OCI-LY3 (cell line): Measurements from ENCODE around the gene LCP1.

Experiments used
- EZH2phosphoT487 ChIP-seq: fragments of 200-600 bp; shearing (Covaris generic); IDR thresholded peaks from 2 replicates; pipeline ENCODE4 v1.6.1; 2018; ENCODE audit warnings: antibody characterized with exemption, mixed run types, low read depth
- TF ChIP-seq, protein P1 (sequence below): fragments of 200-600, 300-600 bp; sonication (generic); IDR thresholded peaks from 2 replicates; pipeline ENCODE4 v1.5.1; 2014; ENCODE audit warnings: antibody characterized with exemption, low read length, low read depth

DNA sequence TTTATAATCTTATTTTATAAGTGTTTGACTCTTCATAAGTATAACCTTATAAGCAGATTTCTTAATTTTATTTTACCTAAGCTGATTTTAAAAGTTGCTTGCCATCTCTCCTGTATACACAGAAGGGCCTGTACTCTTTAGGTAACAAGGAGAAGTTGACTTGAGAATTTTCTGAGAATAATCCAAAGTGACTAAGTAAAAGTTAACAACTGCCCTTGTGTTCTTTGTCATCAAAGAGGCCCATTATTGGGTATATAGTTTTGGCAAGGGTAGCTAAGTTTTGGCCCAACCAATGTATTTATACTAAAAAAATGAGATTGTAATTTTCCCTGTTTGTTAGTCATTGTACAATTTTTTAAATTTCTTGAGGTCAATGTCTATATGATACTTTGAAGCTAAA, 3.2 kb downstream of the LCP1 start:
- TF ChIP-seq, protein P1, sequence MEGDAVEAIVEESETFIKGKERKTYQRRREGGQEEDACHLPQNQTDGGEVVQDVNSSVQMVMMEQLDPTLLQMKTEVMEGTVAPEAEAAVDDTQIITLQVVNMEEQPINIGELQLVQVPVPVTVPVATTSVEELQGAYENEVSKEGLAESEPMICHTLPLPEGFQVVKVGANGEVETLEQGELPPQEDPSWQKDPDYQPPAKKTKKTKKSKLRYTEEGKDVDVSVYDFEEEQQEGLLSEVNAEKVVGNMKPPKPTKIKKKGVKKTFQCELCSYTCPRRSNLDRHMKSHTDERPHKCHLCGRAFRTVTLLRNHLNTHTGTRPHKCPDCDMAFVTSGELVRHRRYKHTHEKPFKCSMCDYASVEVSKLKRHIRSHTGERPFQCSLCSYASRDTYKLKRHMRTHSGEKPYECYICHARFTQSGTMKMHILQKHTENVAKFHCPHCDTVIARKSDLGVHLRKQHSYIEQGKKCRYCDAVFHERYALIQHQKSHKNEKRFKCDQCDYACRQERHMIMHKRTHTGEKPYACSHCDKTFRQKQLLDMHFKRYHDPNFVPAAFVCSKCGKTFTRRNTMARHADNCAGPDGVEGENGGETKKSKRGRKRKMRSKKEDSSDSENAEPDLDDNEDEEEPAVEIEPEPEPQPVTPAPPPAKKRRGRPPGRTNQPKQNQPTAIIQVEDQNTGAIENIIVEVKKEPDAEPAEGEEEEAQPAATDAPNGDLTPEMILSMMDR, result no peak
- TF ChIP-seq EZH2phosphoT487, result no peak
